Right lobe of liver (tissue), 6 donors: Measurements from ENCODE around the gene ACAN. TPM values are rescaled to one million over a fixed set of nuclear protein-coding genes. Genes with fewer than 3 reads are reported as not detected.

ENCODE experiments used
- ATAC-seq, 4 donors: fragments of 200-7000 bp; cut with Tn5 transposase; one replicate each; pipeline ENCODE4 v1.9.1; 2020; ENCODE audit warnings: mild to moderate bottlenecking in 4 of 4, moderate library complexity in 4 of 4
- DNase-seq, 3 donors: peaks; one replicate each; pipeline ENCODE4 v3.0.0-alpha.2; 2020
- H3K27ac ChIP-seq, 3 donors: fragments of 200-600 bp; one replicate each; pipeline ENCODE4 v1.8.0; 2022
- H3K27me3 ChIP-seq, 2 donors: fragments of 200-600 bp; one replicate each; pipeline ENCODE4 v1.8.0; 2022
- H3K36me3 ChIP-seq, 4 donors: fragments of 200-600 bp; sonication (generic) in 1 of 4; one replicate each; pipeline versions ENCODE4 v1.5.1 to v1.8.0; 2017 to 2022; ENCODE audit warnings: control low read depth in 1 of 4
- H3K4me1 ChIP-seq, 4 donors: fragments of 200-600 bp; sonication (generic) in 1 of 4; one replicate each; pipeline versions ENCODE4 v1.5.1 to v1.8.0; 2017 to 2022; ENCODE audit warnings: control low read depth in 1 of 4
- H3K4me3 ChIP-seq, 3 donors: fragments of 200-600 bp; one replicate each; pipeline ENCODE4 v1.8.0; 2022
- H3K9me3 ChIP-seq, 4 donors: fragments of 200-600 bp; sonication (generic) in 1 of 4; one replicate each; pipeline versions ENCODE4 v1.5.1 to v1.8.0; 2017 to 2022; ENCODE audit warnings: control low read depth in 1 of 4
- CTCF ChIP-seq, 4 donors: fragments of 200-600 bp in 3 of 4; fragments of 450-650 bp in 1 of 4; IDR thresholded peaks; one replicate each; pipeline versions ENCODE4 v1.5.1 to v1.8.0; 2016 to 2022; ENCODE audit warnings: antibody characterized with exemption in 4 of 4, mild to moderate bottlenecking in 2 of 4
- POLR2A ChIP-seq: fragments of 450-650 bp; IDR thresholded peaks from one replicate; pipeline ENCODE4 v1.6.1; 2017; ENCODE audit warnings: antibody characterized with exemption, mild to moderate bottlenecking
- WGBS: methylation state at CpG from one replicate; pipeline ENCODE4 v1.1.6; 2018; ENCODE audit warnings: low coverage, low lambda C conversion rate; ENCODE audit not compliant: insufficient coverage; ENCODE audit errors: missing lambda C conversion rate; 5-methylcytosine and 5-hydroxymethylcytosine counted together
- intact Hi-C, 2 donors: fragments of 100-400 bp; cut with DNase I; formaldehyde crosslinking; loops; one replicate each; pipeline versions ENCODE4 v1.11.2 to v1.14.1; 2022
- total RNA-seq, 6 experiments: library from RNA; depleted of rRNA in 2 of 6; stranded (reverse); fragments of >200 nt in 2 of 6; fragmentation: NEBNext Ultra II Directional in 3 of 6; extraction: Animal tissue kit (Norgen Biotek cat#: 25700) in 3 of 6; gene quantifications; one replicate each; pipeline versions ENCODE4 v1.1.0 to v1.2.4, GENCODE V29; 2016 to 2023
- donor health status: DM: no; HTN: yes; CAD: no.
- donor health status: DM: no; HTN: no; CAD: no.
- donor health status: DM: no; HTN: no; CAD: no.
- donor health status: DM: no; HTN: yes; CAD: no.
- donor health status: DM: no; HTN: yes; CAD: no.

ACAN gene
- total RNA-seq, 6 experiments from 2014 or later, result 0.07 TPM; not detected in 5

DNA sequence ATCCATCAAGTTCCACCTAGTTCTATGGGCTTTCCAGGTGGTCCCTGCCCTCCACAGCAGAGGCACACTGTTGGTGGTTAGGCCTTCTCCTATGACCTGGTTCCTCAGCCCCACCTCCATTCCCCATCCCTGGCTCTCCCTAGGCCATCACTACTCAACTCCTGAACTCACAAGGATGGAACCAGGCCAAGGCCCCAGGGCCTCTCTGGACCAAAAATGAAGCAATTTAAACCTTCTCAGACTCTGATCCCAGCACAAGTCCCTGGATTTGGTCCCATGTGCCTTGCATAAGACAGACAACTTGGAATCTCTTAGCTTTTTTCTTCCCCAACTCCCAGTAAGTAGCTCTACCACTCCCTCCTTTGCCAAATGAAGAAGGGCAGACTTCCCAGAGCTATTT, 14.4 kb upstream of the ACAN start:
- Histone ChIP-seq H3K9me3 (no peaks in the 10 kb centered on the region), H3K4me1 (no peaks in the 10 kb centered on the region), H3K4me3 (no peak overlapping the region), H3K27me3 (no peaks in the 10 kb centered on the region), H3K27ac (no peak overlapping the region), H3K36me3 (no peaks in the 10 kb centered on the region)
- ATAC-seq, result no peak
- no peak for TF ChIP-seq POLR2A
- TF ChIP-seq CTCF (IDR thresholded peaks at IDR 0.05), result no peak
- intact Hi-C loops, result no loop called here
- DNase-seq, result peak in 1 of 3 donors; percentile 28

- H3K4me1 ChIP-seq, result no peaks in the 10 kb centered on the region
- WGBS, result 49% methylated on average over 3 of the region's 7 CpGs
Measured at GRCh38 chr15:88790486-88790885, 12.8 kb upstream of the ACAN start.

GRCh38 chr15:88791637-88792036, 11.6 kb upstream of the ACAN start:
- no peaks in the 10 kb centered on the region for H3K27me3 ChIP-seq
- WGBS, result 45% methylated on average over 1 of the region's 1 CpG
- ATAC-seq (no peak), DNase-seq (no peak)
- H3K36me3 ChIP-seq, result no peaks in the 10 kb centered on the region
- no peak overlapping the region for H3K4me3 ChIP-seq
- H3K4me1 ChIP-seq, result no peaks in the 10 kb centered on the region
- no peak for TF ChIP-seq CTCF (IDR thresholded peaks at IDR 0.05)
- TF ChIP-seq POLR2A, result no peak
- H3K27ac ChIP-seq, result no peak overlapping the region
- intact Hi-C loops, result no loop called here
- no peaks in the 10 kb centered on the region for H3K9me3 ChIP-seq

More at GRCh38 chr15:88790486-88790885, 12.8 kb upstream of the ACAN start:
- Histone ChIP-seq H3K9me3 (no peaks in the 10 kb centered on the region), H3K27ac (no peak overlapping the region), H3K27me3 (no peaks in the 10 kb centered on the region), H3K36me3 (no peaks in the 10 kb centered on the region), H3K4me3 (no peak overlapping the region)
- DNase-seq (no peak), ATAC-seq (no peak)
- intact Hi-C loops, result no loop called here
- TF ChIP-seq POLR2A (no peak), CTCF (IDR thresholded peaks at IDR 0.05) (no peak)

GRCh38 chr15:88792342-88793282, 10.6 kb upstream of the ACAN start:
- intact Hi-C loops, result no loop called here
- TF ChIP-seq POLR2A (no peak), CTCF (IDR thresholded peaks at IDR 0.05) (no peak)
- H3K27me3 ChIP-seq, result no peaks in the 10 kb centered on the region
- no peak overlapping the region for H3K27ac ChIP-seq
- H3K4me1 ChIP-seq, result no peaks in the 10 kb centered on the region
- no peaks in the 10 kb centered on the region for H3K9me3 ChIP-seq
- H3K36me3 ChIP-seq, result no peaks in the 10 kb centered on the region
- ATAC-seq (no peak), DNase-seq (no peak)
- H3K4me3 ChIP-seq, result no peak overlapping the region
- WGBS, result 24% methylated on average over 21 of the region's 22 CpGs
